A673 (cell line): ENCODE data around the gene SUFU. TPM values are rescaled to one million over a fixed set of nuclear protein-coding genes. Genes with fewer than 3 reads are reported as not detected.

ENCODE experiments used
- BruUV-seq: library from RNA; stranded (reverse); fragments of 400-500 nt; replicated peaks from 2 replicates; lab custom pipeline; 2021; lab: Mats Ljungman, UMichigan
- CTCF ChIA-PET: fragments of 300-600 bp; sonication (Branson Sonifier 250); formaldehyde crosslinking; loops from one replicate; lab custom pipeline; 2022; ENCODE audit warnings: antibody characterized with exemption; lab: Charles Lee
- POLR2A ChIA-PET: fragments of 300-600 bp; sonication (Branson Sonifier 250); formaldehyde crosslinking; loops from one replicate; lab custom pipeline; 2022; ENCODE audit warnings: antibody characterized with exemption; ENCODE audit not compliant: low non-redundant PET; lab: Charles Lee
- DNase-seq: peaks from one replicate; pipeline ENCODE4 v3.0.0-alpha.2; 2015; ENCODE audit warnings: low spot score
- H3K27ac ChIP-seq: fragments of 200-600 bp; sonication (generic); 2 replicates; pipeline ENCODE4 v1.5.1; 2016; ENCODE audit warnings: mixed run types, low read depth, mild to moderate bottlenecking, mixed read lengths, antibody characterized with exemption, low read length; ENCODE audit not compliant: poor library complexity, severe bottlenecking
- H3K27me3 ChIP-seq: fragments of 200-600 bp; sonication (generic); replicated peaks from 2 replicates; pipeline ENCODE4 v1.6.1; 2017; ENCODE audit warnings: mixed run types, low read depth, mild to moderate bottlenecking, mixed read lengths, antibody characterized with exemption, low read length; ENCODE audit not compliant: insufficient read depth, poor library complexity
- H3K36me3 ChIP-seq: fragments of 200-600 bp; sonication (generic); 2 replicates; pipeline ENCODE4 v1.6.1; 2016; ENCODE audit warnings: mixed run types, mild to moderate bottlenecking, mixed read lengths, antibody characterized with exemption, low read length; ENCODE audit not compliant: insufficient read depth, poor library complexity, severe bottlenecking
- H3K4me1 ChIP-seq: fragments of 200-600 bp; sonication (generic); 2 replicates; pipeline ENCODE4 v1.6.1; 2017; ENCODE audit warnings: mixed run types, mild to moderate bottlenecking, mixed read lengths, antibody characterized with exemption, low read length; ENCODE audit not compliant: insufficient read depth, poor library complexity, severe bottlenecking
- H3K4me3 ChIP-seq: fragments of 200-600 bp; sonication (generic); 2 replicates; pipeline ENCODE4 v1.5.1; 2016; ENCODE audit warnings: low read depth, mixed run types, mild to moderate bottlenecking, mixed read lengths, low read length; ENCODE audit not compliant: poor library complexity, severe bottlenecking
- H3K9me3 ChIP-seq: fragments of 200-600 bp; sonication (generic); 2 replicates; pipeline ENCODE4 v1.6.1; 2016; ENCODE audit warnings: mixed run types, low read depth, mild to moderate bottlenecking, mixed read lengths, antibody characterized with exemption, low read length; ENCODE audit not compliant: poor library complexity, severe bottlenecking
- CTCF ChIP-seq: fragments of 300-800, 200-600 bp; sonication (generic); conservative IDR thresholded peaks from 2 replicates; pipeline ENCODE4 v1.5.1; 2017; ENCODE audit warnings: low read depth, mild to moderate bottlenecking, antibody characterized with exemption, low read length, moderate library complexity, mixed read lengths
- EZH2 ChIP-seq: fragments of 200-600 bp; sonication (generic); IDR thresholded peaks from 2 replicates; pipeline ENCODE4 v1.6.1; 2017; ENCODE audit warnings: borderline replicate concordance, low read depth, mild to moderate bottlenecking, mixed read lengths, antibody characterized with exemption, low read length; ENCODE audit not compliant: poor library complexity, severe bottlenecking
- intact Hi-C: fragments of 100-400 bp; cut with micrococcal nuclease; formaldehyde crosslinking; loops from one replicate; pipeline ENCODE4 v1.10.0; 2022; ENCODE audit not compliant: unreplicated experiment
- total RNA-seq: library from RNA; stranded (reverse); gene quantifications from 2 replicates; pipeline ENCODE4 v1.2.3, GENCODE V29; 2021

SUFU gene
- total RNA-seq, 1 experiment from 2014 or later: 20.5 TPM

DNA sequence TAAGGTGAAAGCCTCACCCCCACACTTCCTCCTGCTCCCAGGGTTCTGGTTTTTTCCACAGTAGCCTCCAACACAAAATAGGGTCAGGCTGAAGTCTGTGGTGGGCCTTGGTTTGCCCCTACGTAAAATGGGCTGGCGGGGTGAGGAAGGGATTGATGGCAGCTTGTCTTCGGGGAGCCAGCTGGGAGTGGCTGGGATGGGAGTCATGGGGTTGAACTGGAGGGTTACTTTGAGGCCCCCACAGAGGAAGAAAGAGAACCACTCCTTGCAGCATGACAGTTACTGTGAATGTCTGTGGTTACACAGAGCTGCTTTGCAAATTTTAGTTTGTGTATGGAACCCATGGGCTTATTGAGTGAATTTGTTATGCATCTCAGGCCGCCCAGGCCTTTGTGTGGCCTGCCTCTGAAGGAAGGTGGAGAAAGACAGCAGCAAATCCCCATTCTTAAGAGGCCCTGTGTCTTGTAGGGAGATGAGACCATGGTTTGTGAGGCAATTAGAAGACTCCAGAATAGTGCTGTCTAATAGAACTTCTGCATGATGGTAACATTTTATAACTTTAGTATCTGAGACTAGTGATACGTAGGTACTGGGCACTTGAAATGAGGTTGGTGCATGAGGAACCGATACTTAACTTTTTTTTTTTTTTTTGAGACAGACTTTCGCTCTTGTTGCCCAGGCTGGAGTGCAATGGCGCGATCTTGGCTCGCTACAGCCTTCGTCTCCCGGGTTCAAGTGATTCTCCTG, 148.6 kb downstream of the SUFU start:
- Histone ChIP-seq H3K27me3 (no peaks in the 10 kb centered on the region), H3K36me3 (peaks cover 17% of the 10 kb centered on the region), H3K9me3 (no peaks in the 10 kb centered on the region), H3K4me3 (no peak overlapping the region), H3K27ac (no peak overlapping the region), H3K4me1 (peaks cover 2% of the 10 kb centered on the region)
- intact Hi-C loops: no loop called here
- no peak for DNase-seq
- no TSS peak for BruUV-seq
- TF ChIP-seq EZH2 (no peak), CTCF (no peak)
- ChIA-PET POLR2A (no interaction called here), CTCF (no interaction called here)

DNA sequence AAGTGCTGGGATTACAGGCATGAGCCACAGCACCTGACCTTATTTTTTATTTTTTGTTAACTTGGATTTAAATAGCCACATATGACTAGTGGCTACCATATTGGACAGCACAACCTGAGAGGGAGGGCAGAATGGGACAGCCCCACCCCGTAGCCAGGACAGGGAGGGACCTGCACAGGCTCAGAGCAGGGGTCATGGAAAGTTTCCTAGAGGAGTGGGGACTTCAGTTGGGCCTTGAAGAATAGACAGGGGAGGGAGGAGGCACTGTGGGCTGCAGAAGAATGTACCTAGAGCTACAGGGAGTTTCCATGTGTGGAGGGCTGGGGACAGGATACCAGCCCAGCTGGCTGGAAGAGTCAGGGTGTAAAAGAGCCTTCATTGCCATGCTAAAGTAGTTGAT, 149.3 kb downstream of the SUFU start:
- Histone ChIP-seq H3K4me1 (no peaks in the 10 kb centered on the region), H3K27ac (no peak overlapping the region), H3K9me3 (no peaks in the 10 kb centered on the region), H3K27me3 (no peaks in the 10 kb centered on the region), H3K36me3 (peaks cover 20% of the 10 kb centered on the region), H3K4me3 (no peak overlapping the region)
- ChIA-PET POLR2A (no interaction called here), CTCF (no interaction called here)
- no TSS peak for BruUV-seq
- DNase-seq: no peak
- TF ChIP-seq CTCF (no peak), EZH2 (no peak)
- intact Hi-C loops: no loop called here

DNA sequence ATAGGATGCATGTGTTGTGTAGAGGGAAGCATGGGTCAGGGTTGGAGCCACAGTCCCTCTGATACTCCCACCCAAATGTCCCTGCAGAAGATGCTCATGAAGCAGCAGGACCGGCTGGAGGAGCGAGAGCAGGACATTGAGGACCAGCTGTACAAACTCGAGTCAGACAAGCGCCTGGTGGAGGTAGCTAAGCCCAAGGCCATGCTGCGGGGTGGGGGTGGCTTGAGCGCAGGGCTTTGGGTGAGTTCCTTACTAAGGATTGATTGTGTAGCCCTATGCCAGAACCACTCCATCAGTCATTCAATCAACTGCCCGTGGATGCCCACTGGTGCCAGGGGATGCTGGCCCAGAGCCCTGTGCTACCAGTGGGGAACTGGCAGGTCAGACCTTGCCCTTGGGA, 150.8 kb downstream of the SUFU start:
- intact Hi-C loops: no loop called here
- POLR2A ChIA-PET: no interaction called here
- H3K4me1 ChIP-seq: no peaks in the 10 kb centered on the region
- H3K9me3 ChIP-seq: no peaks in the 10 kb centered on the region
- CTCF ChIA-PET: no interaction called here
- no peak for DNase-seq
- H3K36me3 ChIP-seq: peaks cover 20% of the 10 kb centered on the region
- no peak overlapping the region for H3K27ac ChIP-seq
- no peak overlapping the region for H3K4me3 ChIP-seq
- TF ChIP-seq EZH2 (no peak), CTCF (no peak)
- no peaks in the 10 kb centered on the region for H3K27me3 ChIP-seq
- no TSS peak for BruUV-seq
